NCI-H748 treated with DMSO at 0.1 percent for 48 hours (cell line): ENCODE measurements around the gene CAVIN1.
"Not testable (repeated sequence)": the region's sequence is repeated elsewhere in the genome, so short reads cannot be mapped to it uniquely, and the experiment has no call there.

Experiments
- DNase-seq: peaks from one replicate; lab custom pipeline; 2025; lab: John Stamatoyannopoulos, UW

Gene CAVIN1

DNA sequence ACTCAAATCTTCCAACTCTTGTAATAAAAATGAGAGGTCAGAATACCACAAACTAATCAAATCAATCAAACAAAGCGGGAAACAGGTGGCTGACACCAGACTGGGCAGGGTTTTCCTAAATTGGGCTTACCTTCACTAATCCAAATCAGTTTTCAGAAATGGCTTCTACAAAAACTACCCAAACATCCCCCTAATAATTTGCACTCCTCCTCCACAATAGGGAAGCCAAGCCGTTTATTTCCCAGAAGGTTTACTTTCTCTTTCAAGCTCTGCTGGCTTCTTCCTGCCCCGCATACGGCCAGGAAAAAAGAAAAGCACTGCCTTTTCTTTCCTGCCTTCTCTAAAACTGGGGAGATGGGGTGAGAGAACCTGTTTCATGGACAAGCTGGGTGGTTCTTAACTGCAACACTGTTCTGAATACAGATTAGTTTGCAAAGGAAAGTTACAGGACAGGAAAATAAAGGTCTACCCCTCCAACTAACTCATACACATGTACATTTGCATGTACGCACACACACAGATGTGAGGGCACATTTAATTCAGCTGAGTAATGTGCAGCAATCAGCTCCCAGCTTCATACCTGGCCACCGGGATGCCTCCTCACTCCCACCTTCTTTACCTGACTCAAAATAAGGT is 44.0 kb downstream of the CAVIN1 start:
- no peak for DNase-seq

GRCh38 chr17:42378359-42378958 is 44.6 kb downstream of the CAVIN1 start:
- DNase-seq = no peak

GRCh38 chr17:42373896-42374295 is 49.2 kb downstream of the CAVIN1 start:
- no peak for DNase-seq

GRCh38 chr17:42372142-42372541 is 50.9 kb downstream of the CAVIN1 start:
- DNase-seq = no peak

- not testable (repeated sequence) for DNase-seq
These were observed 54.1 kb downstream of the CAVIN1 start for GRCh38 chr17:42368797-42369561.

GRCh38 chr17:42368310-42368709 is 54.7 kb downstream of the CAVIN1 start:
- DNase-seq = not testable (repeated sequence)

DNA sequence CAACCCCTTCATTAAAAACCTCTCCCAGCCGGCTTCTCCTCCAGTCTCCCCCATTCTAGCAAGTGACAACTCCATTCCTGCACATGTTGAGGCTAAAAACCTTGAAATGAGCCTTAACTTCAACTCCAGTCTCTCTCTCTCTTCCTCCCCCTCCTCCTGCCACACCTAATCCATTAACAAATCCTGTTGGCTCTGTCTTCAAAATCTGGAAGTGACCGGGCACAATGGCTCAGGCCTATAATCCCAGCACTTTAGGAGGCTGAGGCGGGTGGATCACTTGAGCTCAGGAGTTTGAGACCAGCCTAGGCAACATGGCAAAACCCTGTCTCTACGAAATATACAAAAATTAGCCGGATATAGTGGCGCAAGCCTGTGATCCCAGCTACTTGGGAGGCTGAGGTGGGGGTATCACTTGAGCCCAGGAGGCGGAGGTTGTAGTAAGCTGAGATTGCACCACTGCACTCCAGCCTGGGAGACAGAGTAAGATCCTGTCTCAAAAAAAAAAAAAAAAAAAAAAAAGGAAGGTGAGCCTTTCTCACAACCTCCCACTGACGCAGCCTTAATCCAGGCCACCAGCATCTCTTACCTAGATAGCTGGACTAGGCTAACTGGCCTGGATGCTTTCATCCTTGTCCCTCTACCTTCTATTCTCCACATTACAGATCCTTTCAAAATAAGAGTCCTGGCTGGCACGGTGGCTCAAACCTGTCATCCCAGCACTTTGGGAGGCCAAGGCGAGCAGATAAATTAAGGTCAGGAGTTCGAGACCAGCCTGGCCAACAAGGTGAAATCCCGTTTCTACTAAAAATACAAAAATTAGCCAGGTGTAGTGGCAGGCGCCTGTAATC is 56.7 kb downstream of the CAVIN1 start:
- DNase-seq = not testable (repeated sequence)

GRCh38 chr17:42365136-42365535 is 57.9 kb downstream of the CAVIN1 start:
- DNase-seq = no peak

DNA sequence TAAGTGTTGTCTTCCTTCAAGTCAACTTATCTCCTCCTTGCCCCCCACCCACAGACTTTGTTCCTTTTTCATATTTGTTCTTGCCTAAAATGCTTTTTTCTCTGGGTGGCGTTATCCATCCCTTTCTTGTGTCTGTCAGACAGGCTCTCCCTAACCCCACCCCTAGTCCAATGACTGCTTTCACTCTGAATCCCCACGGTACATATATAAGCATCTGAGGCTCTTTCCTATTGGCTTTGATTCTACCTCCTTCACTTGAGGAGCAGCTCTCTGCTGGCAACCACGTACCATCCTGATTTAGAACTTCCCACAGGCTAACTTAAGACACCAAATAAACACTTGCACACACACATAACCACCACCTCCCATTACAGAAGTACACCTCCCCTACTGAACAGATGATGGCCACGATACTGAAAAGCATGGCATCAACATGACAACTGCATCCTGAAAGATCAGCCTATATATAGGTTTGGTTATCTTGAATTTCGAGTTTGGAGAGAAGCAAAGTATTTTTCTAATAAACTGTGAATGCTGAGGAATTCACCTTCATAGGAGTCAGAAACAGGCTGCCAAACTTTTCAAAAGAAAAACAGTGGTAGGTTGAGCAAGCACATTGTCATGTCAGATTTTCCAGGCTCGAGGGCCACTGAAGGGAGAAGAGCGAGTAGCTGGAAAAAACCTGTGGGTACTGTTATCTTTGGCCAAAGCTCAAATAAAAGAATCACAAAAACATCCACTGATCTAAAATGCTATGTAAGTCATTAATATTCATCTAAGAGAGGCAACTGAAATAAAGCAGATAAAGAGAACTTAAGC is 59.1 kb downstream of the CAVIN1 start:
- DNase-seq = no peak

DNA sequence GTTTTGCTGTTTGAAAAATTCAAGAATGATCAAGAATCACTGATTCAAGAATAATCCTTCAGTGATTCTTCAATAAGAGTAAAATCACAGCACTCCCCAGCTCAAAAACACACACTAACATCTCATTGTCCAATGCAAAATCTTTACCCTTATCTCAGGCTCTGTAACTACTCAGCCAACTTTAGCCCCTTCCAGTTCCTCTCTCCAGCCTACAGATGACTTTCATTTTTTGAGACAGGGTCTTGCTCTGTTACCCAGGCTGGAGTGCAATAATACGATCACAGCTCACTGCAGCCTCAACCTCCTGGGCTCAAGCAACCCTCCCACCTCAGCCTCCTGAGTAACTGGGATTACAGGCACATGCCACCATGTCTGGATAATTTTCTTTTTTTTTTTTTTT is 59.8 kb downstream of the CAVIN1 start:
- no peak for DNase-seq

DNA sequence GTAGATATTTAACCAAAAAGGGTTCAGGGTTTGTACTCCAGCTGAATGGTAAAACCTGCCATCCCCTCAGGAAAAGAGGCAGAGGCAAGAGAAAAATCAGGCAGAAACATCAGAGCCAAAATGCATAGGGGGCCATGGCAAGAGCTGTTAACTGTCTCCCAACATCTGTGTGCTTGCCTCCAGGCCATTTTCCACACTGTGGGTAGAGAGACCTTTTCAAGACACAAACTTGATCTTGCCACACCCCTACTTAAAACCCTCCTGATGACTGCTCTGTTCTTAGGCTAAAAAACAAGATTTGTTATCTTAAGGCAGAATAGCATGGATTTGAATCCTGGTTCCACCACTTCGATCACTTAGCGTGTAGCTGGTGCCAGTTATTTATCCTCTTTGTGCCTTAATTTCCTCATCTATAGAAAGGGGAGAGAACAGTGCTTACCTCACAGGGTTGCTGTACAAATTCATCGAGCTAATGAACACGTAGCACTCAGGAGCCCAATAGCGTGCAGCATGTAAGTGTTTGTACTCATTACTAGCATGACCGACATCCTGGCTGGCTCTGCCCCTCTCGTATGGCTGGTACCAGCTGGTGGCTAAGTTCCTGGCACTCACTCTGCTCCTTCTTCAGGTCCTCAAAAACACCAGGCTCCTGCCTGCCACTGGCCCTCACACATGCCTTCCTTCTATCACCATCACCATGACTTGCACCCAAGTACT is 60.7 kb downstream of the CAVIN1 start:
- DNase-seq = no peak

DNA sequence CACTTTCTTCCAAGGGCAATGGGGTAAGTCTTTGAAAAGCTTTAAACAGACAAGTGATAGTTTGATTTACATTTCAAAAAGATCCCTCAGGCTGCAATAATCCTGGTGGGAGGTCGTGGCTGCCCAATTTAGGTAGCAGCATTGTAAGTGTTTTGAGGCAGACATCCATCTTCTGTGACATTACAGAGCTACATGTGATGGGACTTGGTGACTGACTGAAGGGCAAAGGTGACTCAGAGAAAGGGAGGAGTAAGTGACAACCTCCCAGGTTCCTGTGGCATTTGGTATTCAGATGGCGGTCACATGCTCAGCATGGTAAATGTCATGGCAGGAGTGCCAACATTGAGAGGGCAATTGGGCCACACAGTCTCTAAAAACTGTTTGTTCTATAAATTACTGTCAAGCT is 61.3 kb downstream of the CAVIN1 start:
- no peak for DNase-seq

- DNase-seq = not testable (repeated sequence)
These were observed 62.7 kb downstream of the CAVIN1 start for GRCh38 chr17:42360388-42360787.

- no peak for DNase-seq
These were observed 63.9 kb downstream of the CAVIN1 start for GRCh38 chr17:42359133-42359532.

DNA sequence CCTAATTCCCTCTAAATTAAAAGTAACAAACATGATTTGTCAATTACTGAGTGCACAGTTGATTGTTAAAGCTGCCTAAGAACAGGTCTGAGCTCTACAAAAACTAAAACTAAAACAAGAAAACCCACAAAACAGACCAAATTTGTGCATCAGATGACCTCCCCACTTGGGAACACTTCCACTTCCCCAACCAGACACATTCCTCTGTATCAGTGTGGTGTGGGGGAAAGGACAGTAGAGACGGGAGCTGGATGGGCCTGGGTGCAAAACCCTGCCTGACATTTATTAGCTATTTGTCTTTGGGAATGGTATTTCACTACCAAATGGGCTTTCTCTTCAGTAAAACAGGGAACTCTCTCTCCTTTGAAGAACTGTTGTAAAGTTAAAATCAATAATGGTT is 64.6 kb downstream of the CAVIN1 start:
- no peak for DNase-seq

DNA sequence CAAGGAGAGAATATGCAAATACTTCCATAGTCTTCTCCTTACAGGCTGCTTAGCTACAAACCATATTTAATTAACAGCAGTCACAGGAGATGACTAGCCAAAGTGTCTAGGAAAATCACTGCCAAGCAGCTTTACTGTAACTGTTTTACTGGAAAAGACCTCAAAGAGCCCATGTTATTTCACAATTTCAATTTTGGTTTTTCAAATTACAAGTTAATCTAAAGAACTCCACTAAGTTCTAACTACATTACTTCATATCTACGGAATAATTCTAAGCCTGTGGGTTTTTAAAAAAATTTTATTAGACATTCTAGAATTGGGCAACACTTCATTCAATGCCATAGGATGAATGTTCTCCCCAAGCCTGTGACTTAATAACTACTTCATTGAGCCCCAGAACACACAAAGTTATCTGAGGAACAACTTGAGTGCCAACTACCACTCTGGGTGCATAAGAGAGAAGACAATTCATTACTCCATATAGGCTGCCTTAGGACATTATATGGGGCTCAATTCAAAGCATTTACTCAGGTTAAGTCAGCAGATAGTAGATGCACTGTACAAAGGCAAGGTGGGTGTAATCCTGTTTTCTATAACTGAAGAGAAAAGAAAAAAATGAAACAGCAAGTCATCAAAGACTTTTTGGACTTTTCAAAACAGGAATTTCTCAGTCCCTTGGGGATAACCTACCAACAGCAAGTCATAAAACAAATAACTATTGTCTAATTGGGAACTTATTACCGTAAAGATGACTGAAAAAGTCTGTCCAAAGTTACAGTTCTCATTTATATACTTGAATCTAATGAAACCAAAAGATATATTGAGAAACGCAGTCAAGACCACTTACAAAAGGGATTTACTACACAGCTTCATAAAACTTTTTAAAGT is 67.9 kb downstream of the CAVIN1 start:
- DNase-seq = no peak
